H9 (cell line): ENCODE measurements around the gene PLA2G1B. TPM values are rescaled to one million over a fixed set of nuclear protein-coding genes. Genes with fewer than 3 reads are reported as not detected.
A peak's percentile ranks its signal among the peaks of the same experiment; 100 is the strongest.

Experiments
- DNase-seq: peaks from one replicate; pipeline ENCODE4 v3.0.0-alpha.2; 2017
- H2AFZ ChIP-seq: one replicate; pipeline ENCODE4 v1.6.1; 2013; ENCODE audit warnings: mild to moderate bottlenecking, low read length, control low read depth, moderate library complexity
- H2AK5ac ChIP-seq: 2 replicates; pipeline ENCODE4 v1.6.1; 2013; ENCODE audit warnings: low read length, control low read depth, mixed read lengths; ENCODE audit not compliant: insufficient read length
- H2BK120ac ChIP-seq: one replicate; pipeline ENCODE4 v1.6.1; 2013; ENCODE audit warnings: low read depth, mild to moderate bottlenecking, low read length, control low read depth, inconsistent platforms; ENCODE audit not compliant: poor library complexity, severe bottlenecking
- H2BK12ac ChIP-seq: 2 replicates; pipeline ENCODE4 v1.6.1; 2013; ENCODE audit warnings: low read length, control low read depth, mixed read lengths, low read depth; ENCODE audit not compliant: insufficient read length
- H2BK15ac ChIP-seq: 2 replicates; pipeline ENCODE4 v1.6.1; 2013; ENCODE audit warnings: low read depth, low read length, control low read depth
- H2BK20ac ChIP-seq: one replicate; pipeline ENCODE4 v1.6.1; 2013; ENCODE audit warnings: low read depth, mild to moderate bottlenecking, low read length, control low read depth, inconsistent platforms; ENCODE audit not compliant: poor library complexity, severe bottlenecking
- H2BK5ac ChIP-seq: 2 replicates; pipeline ENCODE4 v1.6.1; 2013; ENCODE audit warnings: low read length, control low read depth, mixed read lengths; ENCODE audit not compliant: insufficient read length
- H3K14ac ChIP-seq: 2 replicates; pipeline ENCODE4 v1.6.1; 2013; ENCODE audit warnings: low read length, control low read depth; ENCODE audit not compliant: insufficient read depth
- H3K18ac ChIP-seq: 2 replicates; pipeline ENCODE4 v1.6.1; 2013; ENCODE audit warnings: low read depth, mild to moderate bottlenecking, mixed read lengths, low read length, control low read depth; ENCODE audit not compliant: insufficient read length
- H3K23ac ChIP-seq: 2 replicates; pipeline ENCODE4 v1.6.1; 2013; ENCODE audit warnings: low read length, control low read depth, mixed read lengths, low read depth; ENCODE audit not compliant: insufficient read length
- H3K23me2 ChIP-seq: 2 replicates; pipeline ENCODE4 v1.6.1; 2013; ENCODE audit warnings: low read depth, mild to moderate bottlenecking, mixed read lengths, low read length, control low read depth; ENCODE audit not compliant: insufficient read length, poor library complexity, severe bottlenecking
- H3K27ac ChIP-seq: 2 replicates; pipeline ENCODE4 v1.5.1; 2013; ENCODE audit warnings: low read length, control low read depth, mixed read lengths, low read depth; ENCODE audit not compliant: insufficient read length
- H3K27me3 ChIP-seq: 2 replicates; pipeline ENCODE4 v1.6.1; 2013; ENCODE audit warnings: low read length, control low read depth, inconsistent platforms; ENCODE audit not compliant: insufficient read depth
- H3K4ac ChIP-seq: 2 replicates; pipeline ENCODE4 v1.6.1; 2013; ENCODE audit warnings: low read depth, mild to moderate bottlenecking, control low read depth, inconsistent platforms, low read length, moderate library complexity
- H3K4me1 ChIP-seq: 2 replicates; pipeline ENCODE4 v1.6.1; 2013; ENCODE audit warnings: low read length, control low read depth, inconsistent platforms; ENCODE audit not compliant: insufficient read depth
- H3K4me2 ChIP-seq: 2 replicates; pipeline ENCODE4 v1.6.1; 2013; ENCODE audit warnings: low read length, control low read depth, mixed read lengths; ENCODE audit not compliant: insufficient read length, insufficient read depth
- H3K56ac ChIP-seq: 2 replicates; pipeline ENCODE4 v1.6.1; 2013; ENCODE audit warnings: low read depth, mild to moderate bottlenecking, mixed read lengths, low read length, control low read depth; ENCODE audit not compliant: insufficient read length
- H3K79me1 ChIP-seq: 2 replicates; pipeline ENCODE4 v1.6.1; 2013; ENCODE audit warnings: low read depth, mild to moderate bottlenecking, moderate library complexity, low read length, control low read depth, inconsistent platforms; ENCODE audit not compliant: insufficient read depth, poor library complexity, severe bottlenecking
- H3K79me2 ChIP-seq: 2 replicates; pipeline ENCODE4 v1.6.1; 2013; ENCODE audit warnings: low read length, control low read depth, inconsistent platforms; ENCODE audit not compliant: insufficient read depth
- H3K9ac ChIP-seq: 2 replicates; pipeline ENCODE4 v1.6.1; 2013; ENCODE audit warnings: low read length, control low read depth, mixed read lengths; ENCODE audit not compliant: insufficient read length; ENCODE audit errors: extremely low read depth
- H3K9me3 ChIP-seq: one replicate; pipeline ENCODE4 v1.6.1; 2013; ENCODE audit warnings: low read depth, low read length, inconsistent platforms; ENCODE audit not compliant: control insufficient read depth
- H3T11ph ChIP-seq: one replicate; pipeline ENCODE4 v1.6.1; 2013; ENCODE audit warnings: mild to moderate bottlenecking, low read length, control low read depth, inconsistent platforms
- H4K20me1 ChIP-seq: one replicate; pipeline ENCODE4 v1.6.1; 2013; ENCODE audit not compliant: control insufficient read depth, insufficient read length, insufficient read depth
- H4K5ac ChIP-seq: 2 replicates; pipeline ENCODE4 v1.6.1; 2013; ENCODE audit warnings: low read depth, mild to moderate bottlenecking, mixed read lengths, low read length, control low read depth; ENCODE audit not compliant: insufficient read length
- H4K8ac ChIP-seq: replicated peaks from 2 replicates; pipeline ENCODE4 v1.6.1; 2013; ENCODE audit warnings: low read length, control low read depth, mixed read lengths, low read depth; ENCODE audit not compliant: insufficient read length
- H4K91ac ChIP-seq: 2 replicates; pipeline ENCODE4 v1.6.1; 2013; ENCODE audit warnings: low read depth, mild to moderate bottlenecking, moderate library complexity, mixed read lengths, low read length, control low read depth; ENCODE audit not compliant: insufficient read length
- H3K27ac Mint-ChIP-seq, 3 experiments: 2 replicates in 2 of 3; 3 replicates in 1 of 3; pipeline ENCODE4 v1.8.0; 2020 to 2021; ENCODE audit warnings: mixed read lengths in 3 of 3, mild to moderate bottlenecking in 1 of 3, moderate library complexity in 1 of 3
- H3K27me3 Mint-ChIP-seq: 2 replicates; pipeline ENCODE4 v1.8.0; 2021; ENCODE audit warnings: low read depth, mild to moderate bottlenecking, moderate library complexity, mixed read lengths
- H3K36me3 Mint-ChIP-seq, 3 experiments: 2 replicates in 2 of 3; 3 replicates in 1 of 3; pipeline ENCODE4 v1.8.0; 2020 to 2021; ENCODE audit warnings: low read depth in 3 of 3, mixed read lengths in 3 of 3; ENCODE audit not compliant: insufficient read depth in 1 of 3
- H3K4me1 Mint-ChIP-seq, 2 experiments: 2 replicates each; pipeline ENCODE4 v1.8.0; 2020; ENCODE audit warnings: mixed read lengths in 2 of 2
- H3K4me3 Mint-ChIP-seq, 2 experiments: 2 replicates in 1 of 2; 3 replicates in 1 of 2; pipeline ENCODE4 v1.8.0; 2020 to 2021; ENCODE audit warnings: mild to moderate bottlenecking in 2 of 2, mixed read lengths in 2 of 2, moderate library complexity in 1 of 2
- H3K9me3 Mint-ChIP-seq, 2 experiments: 2 replicates in 1 of 2; 3 replicates in 1 of 2; pipeline ENCODE4 v1.8.0; 2020; ENCODE audit warnings: mild to moderate bottlenecking in 2 of 2, mixed read lengths in 2 of 2, moderate library complexity in 1 of 2
- WGBS: extraction: QIAGEN DNeasy Blood & Tissue Kit; methylation state at CpG from one replicate; pipeline ENCODE4 v1.1.7; 2013; ENCODE audit warnings: missing lambda C conversion rate, low lambda C conversion rate, mixed read lengths; ENCODE audit not compliant: insufficient read length; ENCODE audit errors: extremely low coverage; 5-methylcytosine and 5-hydroxymethylcytosine counted together
- total RNA-seq: library from RNA; stranded (reverse); gene quantifications from 2 replicates; pipeline ENCODE4 v1.2.1, GENCODE V29; 2021
- TF ChIP-seq, protein P1 (sequence below): fragments of 200-600 bp; sonication (generic); conservative IDR thresholded peaks from 3 replicates; pipeline ENCODE4 v1.8.0; 2021; ENCODE audit warnings: antibody characterized with exemption, mild to moderate bottlenecking

Gene PLA2G1B
- total RNA-seq, 1 experiment from 2014 or later = not detected

DNA sequence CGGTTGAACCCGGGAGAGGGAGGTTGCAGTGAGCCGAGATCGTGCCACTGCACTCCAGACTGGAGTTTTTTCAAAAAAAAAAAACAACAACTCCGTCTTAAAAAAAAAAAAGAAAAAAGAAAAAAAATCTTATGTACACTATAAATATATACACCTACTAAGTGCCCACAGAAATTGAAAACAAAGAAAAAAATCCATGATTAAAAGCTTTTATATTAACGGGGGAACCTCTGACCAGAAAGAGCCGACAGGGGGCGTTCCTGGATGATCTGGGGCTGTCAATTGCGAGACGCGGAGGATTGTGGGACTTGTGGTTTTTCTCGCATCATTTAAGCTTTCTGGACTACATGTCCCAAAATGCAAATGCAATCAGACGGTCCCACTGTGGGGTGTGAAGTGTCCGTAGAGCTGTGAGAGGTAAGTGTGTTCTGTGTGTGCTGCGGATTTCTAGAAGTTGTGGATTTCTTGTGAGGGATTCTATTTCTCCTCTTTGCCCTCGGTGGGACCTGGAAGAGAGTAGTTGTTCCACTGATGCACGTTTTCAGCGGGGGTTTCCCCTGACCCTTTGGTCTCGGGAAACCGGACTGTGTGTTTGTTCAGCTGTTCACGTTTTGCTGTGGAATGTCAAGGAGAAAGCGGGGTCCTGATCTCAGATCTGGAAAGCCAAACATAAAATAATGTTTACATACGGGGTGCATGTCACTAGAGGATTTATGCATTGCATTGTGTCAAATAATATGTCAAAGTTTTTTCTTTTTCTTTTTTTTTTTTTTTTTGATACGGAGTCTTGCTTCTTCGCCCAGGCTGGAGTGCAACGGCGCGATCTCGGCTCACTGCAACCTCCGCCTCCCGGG lies 25.4 kb downstream of the PLA2G1B start, which contains the start of gene SIRT4:
Gene SIRT4 (plus strand): TSS at position 360 of the 854 bp plus-strand sequence. CDS start 1,241 bp downstream, outside the sequence.
- H2BK5ac ChIP-seq = no peak within 1 kb of the TSS
- no peak within 1 kb of the TSS for H2AK5ac ChIP-seq
- Mint-ChIP-seq H3K36me3 (no peaks in the 10 kb centered on the region), H3K4me1 (peaks cover 6 to 7% of the 10 kb centered on the region in 2 experiments; a peak in 3 of 4 replicates), H3K9me3 (no peaks in the 10 kb centered on the region; a peak in 1 of 5 replicates), H3K4me3 (peak within 1 kb of the TSS; percentile 86 to 93), H3K27ac (peak within 1 kb of the TSS; percentile 14 to 95 (median 82); a peak in 5 of 7 replicates), H3K27me3 (no peaks in the 10 kb centered on the region)
- no peak within 1 kb of the TSS for H3K23ac ChIP-seq
- no peak within 1 kb of the TSS for H3K56ac ChIP-seq
- H3T11ph ChIP-seq = no peak within 1 kb of the TSS
- no peak within 1 kb of the TSS for H3K18ac ChIP-seq
- H4K20me1 ChIP-seq = no peaks in the 10 kb centered on the region
- no peaks in the 10 kb centered on the region for H3K4me1 ChIP-seq
- H3K27me3 ChIP-seq = no peaks in the 10 kb centered on the region
- H3K4ac ChIP-seq = no peak within 1 kb of the TSS
- H4K91ac ChIP-seq = no peak within 1 kb of the TSS
- WGBS = no CpG with 5 or more reads among the region's 31 CpGs
- no peak within 1 kb of the TSS for H2BK120ac ChIP-seq
- no peaks in the 10 kb centered on the region for H3K79me2 ChIP-seq
- H3K4me2 ChIP-seq = peak within 1 kb of the TSS; percentile 59
- no peaks in the 10 kb centered on the region for H3K9me3 ChIP-seq
- TF ChIP-seq, protein P1, sequence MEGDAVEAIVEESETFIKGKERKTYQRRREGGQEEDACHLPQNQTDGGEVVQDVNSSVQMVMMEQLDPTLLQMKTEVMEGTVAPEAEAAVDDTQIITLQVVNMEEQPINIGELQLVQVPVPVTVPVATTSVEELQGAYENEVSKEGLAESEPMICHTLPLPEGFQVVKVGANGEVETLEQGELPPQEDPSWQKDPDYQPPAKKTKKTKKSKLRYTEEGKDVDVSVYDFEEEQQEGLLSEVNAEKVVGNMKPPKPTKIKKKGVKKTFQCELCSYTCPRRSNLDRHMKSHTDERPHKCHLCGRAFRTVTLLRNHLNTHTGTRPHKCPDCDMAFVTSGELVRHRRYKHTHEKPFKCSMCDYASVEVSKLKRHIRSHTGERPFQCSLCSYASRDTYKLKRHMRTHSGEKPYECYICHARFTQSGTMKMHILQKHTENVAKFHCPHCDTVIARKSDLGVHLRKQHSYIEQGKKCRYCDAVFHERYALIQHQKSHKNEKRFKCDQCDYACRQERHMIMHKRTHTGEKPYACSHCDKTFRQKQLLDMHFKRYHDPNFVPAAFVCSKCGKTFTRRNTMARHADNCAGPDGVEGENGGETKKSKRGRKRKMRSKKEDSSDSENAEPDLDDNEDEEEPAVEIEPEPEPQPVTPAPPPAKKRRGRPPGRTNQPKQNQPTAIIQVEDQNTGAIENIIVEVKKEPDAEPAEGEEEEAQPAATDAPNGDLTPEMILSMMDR = peak; percentile 91
- no peak within 1 kb of the TSS for H4K8ac ChIP-seq
- peaks cover 3% of the 10 kb centered on the region for H3K23me2 ChIP-seq
- no peak within 1 kb of the TSS for H4K5ac ChIP-seq
- H2BK20ac ChIP-seq = no peak within 1 kb of the TSS
- H3K79me1 ChIP-seq = no peaks in the 10 kb centered on the region
- DNase-seq = peak; percentile 90
- H2AFZ ChIP-seq = peak within 1 kb of the TSS; percentile 42
- H3K27ac ChIP-seq = no peak within 1 kb of the TSS
- H3K14ac ChIP-seq = no peak within 1 kb of the TSS
- no peak within 1 kb of the TSS for H2BK12ac ChIP-seq
- H2BK15ac ChIP-seq = no peak within 1 kb of the TSS
- H3K9ac ChIP-seq = peak within 1 kb of the TSS; percentile 67
